ENCODE data around the gene STAM2.

- TF ChIP-seq YY1 (IDR thresholded peaks at IDR 0.05; ENCODE audit: insufficient read depth, insufficient read length), result no peak
- no peak for TF ChIP-seq SUZ12 (IDR thresholded peaks at IDR 0.05; ENCODE audit: extremely low read depth, insufficient read depth, insufficient read length)
These were observed 100.0 kb downstream of the STAM2 start for GRCh38 chr2:152075461-152076050.

Data from NT2/D1 (cell line).